Fibroblast of pulmonary artery (primary cell): ENCODE measurements around the gene TUBB1.

ENCODE experiments used
- DNase-seq: peaks from one replicate; pipeline ENCODE4 v3.0.0-alpha.2; 2010; ENCODE audit warnings: low read depth
- H3K4me3 ChIP-seq: replicated peaks from 2 replicates; pipeline ENCODE4 v1.5.1; 2011; ENCODE audit warnings: low read depth, mild to moderate bottlenecking, control low read depth, low read length, moderate library complexity
- TF ChIP-seq, protein P1 (sequence below): IDR thresholded peaks from 2 replicates; pipeline ENCODE4 v1.5.1; 2011; ENCODE audit warnings: mild to moderate bottlenecking, control low read depth, low read length, inconsistent platforms; ENCODE audit errors: missing control alignments

Gene TUBB1

GRCh38 chr20:59005523-59006166 lies 13.6 kb upstream of the TUBB1 start:
- DNase-seq: no peak
- TF ChIP-seq, protein P1, sequence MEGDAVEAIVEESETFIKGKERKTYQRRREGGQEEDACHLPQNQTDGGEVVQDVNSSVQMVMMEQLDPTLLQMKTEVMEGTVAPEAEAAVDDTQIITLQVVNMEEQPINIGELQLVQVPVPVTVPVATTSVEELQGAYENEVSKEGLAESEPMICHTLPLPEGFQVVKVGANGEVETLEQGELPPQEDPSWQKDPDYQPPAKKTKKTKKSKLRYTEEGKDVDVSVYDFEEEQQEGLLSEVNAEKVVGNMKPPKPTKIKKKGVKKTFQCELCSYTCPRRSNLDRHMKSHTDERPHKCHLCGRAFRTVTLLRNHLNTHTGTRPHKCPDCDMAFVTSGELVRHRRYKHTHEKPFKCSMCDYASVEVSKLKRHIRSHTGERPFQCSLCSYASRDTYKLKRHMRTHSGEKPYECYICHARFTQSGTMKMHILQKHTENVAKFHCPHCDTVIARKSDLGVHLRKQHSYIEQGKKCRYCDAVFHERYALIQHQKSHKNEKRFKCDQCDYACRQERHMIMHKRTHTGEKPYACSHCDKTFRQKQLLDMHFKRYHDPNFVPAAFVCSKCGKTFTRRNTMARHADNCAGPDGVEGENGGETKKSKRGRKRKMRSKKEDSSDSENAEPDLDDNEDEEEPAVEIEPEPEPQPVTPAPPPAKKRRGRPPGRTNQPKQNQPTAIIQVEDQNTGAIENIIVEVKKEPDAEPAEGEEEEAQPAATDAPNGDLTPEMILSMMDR: no peak
- peak overlapping the region; percentile 65 for H3K4me3 ChIP-seq

- DNase-seq: no peak
- H3K4me3 ChIP-seq: peak overlapping the region; percentile 65
- TF ChIP-seq, protein P1: no peak
Measured at GRCh38 chr20:59006167-59006863, 12.9 kb upstream of the TUBB1 start.

DNA sequence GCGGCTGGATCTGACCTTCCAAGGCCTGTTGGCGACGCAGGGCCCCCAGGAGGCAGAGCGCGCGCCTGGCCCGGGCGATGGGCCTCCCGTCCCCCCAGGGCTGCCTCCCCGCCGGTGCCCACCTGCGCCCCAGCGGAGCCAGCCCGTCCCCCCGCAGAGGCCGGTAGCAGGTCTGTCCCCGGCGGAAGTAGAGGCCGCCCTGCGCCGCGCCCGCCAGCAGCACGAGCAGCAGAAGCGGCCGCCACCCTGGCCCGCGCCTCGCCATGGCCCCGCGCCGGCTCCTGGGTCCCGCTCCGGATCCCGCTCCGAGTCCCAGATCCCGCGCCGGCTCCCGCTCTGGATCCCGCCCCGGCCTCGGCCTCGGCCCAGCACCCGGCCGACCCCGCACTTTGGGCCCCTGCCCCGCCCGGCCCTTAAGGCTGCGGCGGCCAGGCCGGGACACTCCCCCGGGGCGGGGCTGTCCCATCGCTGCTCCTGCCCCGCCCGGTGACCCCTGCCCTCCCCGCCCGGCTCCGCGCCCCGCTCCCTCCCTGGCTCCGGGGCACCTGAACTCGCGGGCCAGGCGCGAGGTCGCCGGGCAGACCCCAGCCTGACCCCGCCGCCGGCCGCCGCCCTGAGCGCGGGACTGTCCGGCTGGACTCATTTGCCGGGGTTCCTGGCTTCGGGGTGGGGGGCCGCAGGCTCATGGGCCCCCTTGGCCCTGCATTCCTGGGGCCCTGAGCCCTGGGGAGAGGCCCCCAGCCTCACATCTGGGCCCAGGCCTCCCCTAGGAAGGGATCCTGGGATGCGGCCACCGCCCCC lies 12.2 kb upstream of the TUBB1 start, which contains the start of gene CTSZ:
CTSZ (minus strand) TSS at position 391 of the 801 bp plus-strand sequence; CDS start at position 265, 126 bp downstream.
- H3K4me3 ChIP-seq: peak within 1 kb of the TSS; percentile 65
- TF ChIP-seq, protein P1: no peak
- peak; percentile 33 for DNase-seq

DNA sequence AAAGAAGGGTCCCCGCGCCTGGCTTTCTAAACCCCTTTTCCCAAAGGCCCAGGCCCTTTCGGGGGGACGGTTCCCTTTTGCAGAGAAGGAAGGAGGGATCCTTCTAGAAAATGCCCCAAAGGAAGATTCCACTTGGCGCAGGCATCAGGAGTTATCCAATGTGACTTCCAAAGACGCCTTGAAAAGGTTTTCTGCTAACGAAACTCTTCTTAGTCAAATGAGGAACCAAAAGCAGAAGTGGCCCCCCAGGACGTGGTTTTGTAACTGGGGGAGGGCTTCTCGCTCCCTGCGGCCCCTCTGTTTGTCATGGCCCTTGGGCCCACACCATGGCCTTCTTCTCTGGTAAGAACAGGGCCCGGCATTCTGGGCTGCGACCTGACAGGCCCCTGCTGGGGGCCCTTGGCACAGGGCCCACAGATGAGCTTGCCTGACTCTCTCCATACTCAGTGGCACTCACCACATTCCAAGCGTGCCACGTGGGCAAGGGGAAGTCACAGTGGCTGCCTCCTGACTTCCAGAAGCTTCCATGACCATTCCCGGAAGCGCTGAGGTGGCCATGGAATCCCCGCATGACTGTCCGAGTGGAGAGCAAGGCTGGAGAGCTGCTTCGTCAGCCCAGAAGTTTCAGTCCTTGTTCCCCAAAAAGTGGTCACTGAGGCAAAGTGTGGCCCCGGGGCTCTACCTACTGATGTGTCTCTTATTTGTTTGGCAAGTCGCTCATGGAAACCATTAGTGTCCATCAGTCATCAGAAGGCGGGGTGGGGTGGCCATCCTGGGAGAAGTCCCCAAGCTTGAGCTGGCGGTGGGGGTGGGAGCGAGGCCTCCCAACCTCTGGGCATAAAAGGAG lies 11.3 kb upstream of the TUBB1 start:
- peak overlapping the region; percentile 17 for H3K4me3 ChIP-seq
- TF ChIP-seq, protein P1: no peak
- no peak for DNase-seq

DNA sequence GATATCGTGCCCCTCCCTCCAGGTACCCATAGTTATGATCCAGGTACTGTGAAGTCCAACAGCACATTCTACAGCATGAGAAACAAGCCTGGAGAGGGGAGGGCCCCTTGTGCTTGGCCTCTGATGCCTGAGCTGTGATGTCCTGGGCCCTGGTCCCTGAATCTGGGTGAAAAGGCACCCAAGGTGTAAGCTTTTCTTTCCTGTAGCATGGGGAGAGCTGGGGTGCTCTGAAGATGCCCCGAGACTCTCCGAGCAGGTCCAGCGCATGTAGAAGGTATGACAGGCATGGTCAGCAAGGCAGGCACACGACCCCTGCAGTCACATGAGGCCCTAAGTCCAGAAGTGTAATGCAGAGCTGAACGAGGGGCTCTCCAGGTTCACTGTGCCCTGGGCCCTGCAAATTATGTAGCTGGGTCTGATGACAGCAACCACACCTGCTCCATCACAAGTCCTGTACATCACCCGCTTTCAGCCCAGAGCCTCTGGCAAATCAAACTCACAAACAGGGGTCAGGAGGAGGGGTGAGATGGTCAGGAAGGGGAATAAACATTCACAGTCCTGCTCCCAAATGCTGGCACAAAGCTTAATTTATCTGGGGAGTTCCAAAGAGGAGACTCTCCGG lies 10.4 kb upstream of the TUBB1 start:
- TF ChIP-seq, protein P1: no peak
- no peak overlapping the region for H3K4me3 ChIP-seq
- DNase-seq: no peak

GRCh38 chr20:59010321-59010994 lies 8.8 kb upstream of the TUBB1 start:
- no peak overlapping the region for H3K4me3 ChIP-seq
- peak; percentile 13 for DNase-seq
- TF ChIP-seq, protein P1: no peak
